ENCODE measurements around the gene ITGA3.

- TF ChIP-seq CTCF (IDR thresholded peaks at IDR 0.05; ENCODE audit: low read length) (no peak), EZH2 (IDR thresholded peaks at IDR 0.05; ENCODE audit: borderline replicate concordance, low read length) (no peak)
Observed at GRCh38 chr17:50103252-50103651, 47.3 kb downstream of the ITGA3 start.
